ENCODE data around the gene PLB1. TPM values are rescaled to one million over a fixed set of nuclear protein-coding genes. Genes with fewer than 3 reads are reported as not detected.

Gene PLB1
- polyA plus RNA-seq, 1 experiment: 0.38 TPM

GRCh38 chr2:28552045-28552823 lies 56.4 kb downstream of the PLB1 start:
- POLR2A ChIA-PET: no interaction called here
- no peak for TF ChIP-seq CTCF (IDR thresholded peaks at IDR 0.05; ENCODE audit: insufficient read depth, low read depth, low read length)
- CTCF ChIA-PET: interaction anchor here (1.0 kb wide), 1 partner anchor 42 kb away, joined by 4 read pairs; no protein-coding TSS in a partner anchor
- Histone ChIP-seq H3K27me3 (ENCODE audit: control insufficient read depth, insufficient read depth, low read length) (peaks cover 5% of the 10 kb centered on the region), H3K4me3 (ENCODE audit: low read depth, low read length) (no peak overlapping the region), H3K36me3 (ENCODE audit: control insufficient read depth, insufficient read depth, low read length) (no peaks in the 10 kb centered on the region)
- no peak for DNase-seq (ENCODE audit: low read depth)

DNA sequence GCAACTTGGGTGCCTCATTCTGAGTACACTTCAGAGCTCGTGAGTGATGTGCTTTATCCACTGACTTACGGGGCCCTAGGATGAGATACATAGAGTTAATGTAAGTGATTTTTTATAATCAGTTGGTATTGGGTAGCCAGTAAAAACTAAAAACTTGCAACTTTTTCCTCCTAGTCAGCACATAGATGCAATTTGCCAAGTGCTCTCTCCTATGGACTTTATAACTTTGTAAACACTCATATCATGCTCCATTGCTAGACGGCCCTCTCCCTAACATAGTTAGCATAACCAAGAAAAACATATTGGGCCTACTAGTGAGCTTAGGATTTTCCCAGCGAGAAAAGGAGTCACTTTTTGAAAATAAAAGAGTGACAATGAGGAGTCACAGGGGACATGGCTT lies 60.4 kb downstream of the PLB1 start:
- DNase-seq (ENCODE audit: low read depth): no peak
- no peaks in the 10 kb centered on the region; the same call in 1 of the 2 replicates for H3K27me3 ChIP-seq (ENCODE audit: control insufficient read depth, insufficient read depth, low read length)
- ChIA-PET CTCF (interaction anchor here (4.6 kb wide), 1 partner anchor 10 kb away, joined by 27 read pairs; no protein-coding TSS in a partner anchor), POLR2A (no interaction called here)
- H3K36me3 ChIP-seq (ENCODE audit: control insufficient read depth, insufficient read depth, low read length): no peaks in the 10 kb centered on the region
- no peak for TF ChIP-seq CTCF (IDR thresholded peaks at IDR 0.05; ENCODE audit: insufficient read depth, low read depth, low read length)
- H3K4me3 ChIP-seq (ENCODE audit: low read depth, low read length): no peak overlapping the region

GRCh38 chr2:28557389-28558131 lies 61.7 kb downstream of the PLB1 start:
- DNase-seq (ENCODE audit: low read depth): no peak
- Histone ChIP-seq H3K4me3 (ENCODE audit: low read depth, low read length) (no peak overlapping the region), H3K36me3 (ENCODE audit: control insufficient read depth, insufficient read depth, low read length) (no peaks in the 10 kb centered on the region), H3K27me3 (ENCODE audit: control insufficient read depth, insufficient read depth, low read length) (no peaks in the 10 kb centered on the region; the same call in 1 of the 2 replicates)
- CTCF ChIA-PET: interaction anchor here (1.1 to 4.6 kb wide), 2 partner anchors 9 to 12 kb away, joined by 3 to 27 read pairs; no protein-coding TSS in a partner anchor
- TF ChIP-seq CTCF (IDR thresholded peaks at IDR 0.05; ENCODE audit: insufficient read depth, low read depth, low read length): no peak
- POLR2A ChIA-PET: no interaction called here

DNA sequence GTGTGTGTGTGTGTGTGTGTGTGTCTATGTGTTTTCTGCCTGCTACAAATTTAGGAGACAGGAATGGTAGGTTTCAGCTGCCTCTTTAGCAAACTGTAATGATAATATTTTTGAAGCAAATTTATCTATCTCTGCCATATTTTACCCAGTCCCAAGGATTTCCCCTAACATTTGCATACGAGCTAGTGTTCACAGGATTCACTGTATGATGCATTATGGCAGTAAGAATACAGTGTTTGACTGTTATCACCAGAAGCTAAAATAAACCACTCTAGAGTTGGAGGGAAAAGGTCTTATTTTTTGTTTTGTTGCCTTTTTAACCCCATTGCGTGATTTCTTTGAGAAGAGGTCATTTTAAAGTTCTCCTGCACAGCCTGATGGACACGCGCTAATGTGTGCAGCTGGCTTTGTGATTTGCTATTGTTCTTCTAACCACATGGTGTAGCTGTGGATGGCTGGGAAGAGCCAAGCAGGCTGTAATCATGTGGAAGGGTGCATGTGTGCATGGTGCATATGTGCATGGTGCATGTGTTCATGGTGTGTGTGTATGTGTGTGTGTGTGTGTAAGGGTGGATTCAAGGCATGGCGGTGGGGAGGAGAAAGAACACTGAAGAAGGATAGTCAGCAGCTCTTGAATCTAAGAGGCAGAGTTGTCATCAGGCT lies 62.4 kb downstream of the PLB1 start:
- no peak overlapping the region for H3K4me3 ChIP-seq (ENCODE audit: low read depth, low read length)
- TF ChIP-seq CTCF (IDR thresholded peaks at IDR 0.05; ENCODE audit: insufficient read depth, low read depth, low read length): no peak
- POLR2A ChIA-PET: no interaction called here
- H3K36me3 ChIP-seq (ENCODE audit: control insufficient read depth, insufficient read depth, low read length): no peaks in the 10 kb centered on the region
- no peaks in the 10 kb centered on the region; the same call in 1 of the 2 replicates for H3K27me3 ChIP-seq (ENCODE audit: control insufficient read depth, insufficient read depth, low read length)
- no peak for DNase-seq (ENCODE audit: low read depth)
- CTCF ChIA-PET: interaction anchor here (1.1 to 4.6 kb wide), 2 partner anchors 8 to 13 kb away, joined by 3 to 27 read pairs; no protein-coding TSS in a partner anchor
